IMR-90 (cell line): ENCODE measurements around the gene SUPT3H. TPM values are rescaled to one million over a fixed set of nuclear protein-coding genes. Genes with fewer than 3 reads are reported as not detected.

ENCODE experiments used
- ATAC-seq: fragments of 200-7000 bp; cut with Tn5 transposase; 2 replicates; pipeline ENCODE4 v1.9.1; 2020; ENCODE audit warnings: low read depth, mild to moderate bottlenecking, moderate library complexity
- BruUV-seq: library from RNA; stranded (reverse); fragments of 400-500 nt; replicated peaks from 2 replicates; lab custom pipeline; 2021; lab: Mats Ljungman, UMichigan
- CTCF ChIA-PET: fragments of 300-600 bp; formaldehyde crosslinking; extraction: SDS; loops from one replicate; lab custom pipeline; 2021; ENCODE audit warnings: antibody characterized with exemption; lab: Yijun Ruan, JAX
- POLR2A ChIA-PET: fragments of 300-600 bp; sonication (Branson Sonifier 250); formaldehyde crosslinking; loops from one replicate; lab custom pipeline; 2022; ENCODE audit warnings: antibody characterized with exemption; ENCODE audit not compliant: unreplicated experiment; lab: Charles Lee
- DNase-seq: peaks from one replicate; pipeline ENCODE4 v3.0.0; 2013
- H2AFZ ChIP-seq: replicated peaks from 2 replicates; pipeline ENCODE3; 2013; ENCODE audit warnings: low read length, mild to moderate bottlenecking; ENCODE audit not compliant: poor library complexity
- H2AK5ac ChIP-seq: 2 replicates; pipeline ENCODE4 v1.6.1; 2013; ENCODE audit warnings: low read depth, low read length, inconsistent platforms
- H2AK9ac ChIP-seq: replicated peaks from 2 replicates; pipeline ENCODE3; 2013; ENCODE audit warnings: mild to moderate bottlenecking, low read depth, low read length, moderate library complexity; ENCODE audit not compliant: poor library complexity
- H2BK120ac ChIP-seq: 2 replicates; pipeline ENCODE4 v1.6.1; 2013; ENCODE audit warnings: low read depth, low read length, inconsistent platforms
- H2BK15ac ChIP-seq: 3 replicates; pipeline ENCODE4 v1.6.1; 2013; ENCODE audit warnings: low read depth, low read length, inconsistent platforms
- H2BK20ac ChIP-seq: 2 replicates; pipeline ENCODE4 v1.6.1; 2013; ENCODE audit warnings: low read depth, mild to moderate bottlenecking, inconsistent platforms, low read length, moderate library complexity
- H2BK5ac ChIP-seq: 2 replicates; pipeline ENCODE4 v1.6.1; 2013; ENCODE audit warnings: mild to moderate bottlenecking, low read depth, low read length, inconsistent platforms; ENCODE audit not compliant: poor library complexity, severe bottlenecking
- H3K14ac ChIP-seq: replicated peaks from 2 replicates; pipeline ENCODE4 v1.6.1; 2013; ENCODE audit warnings: low read depth, low read length, inconsistent platforms
- H3K18ac ChIP-seq: 2 replicates; pipeline ENCODE4 v1.6.1; 2013; ENCODE audit warnings: low read depth, low read length, control low read depth
- H3K23ac ChIP-seq: 2 replicates; pipeline ENCODE4 v1.6.1; 2013; ENCODE audit warnings: low read depth, low read length, inconsistent platforms
- H3K27ac ChIP-seq: 2 replicates; pipeline ENCODE4 v1.5.1; 2013; ENCODE audit warnings: mild to moderate bottlenecking, control low read depth, low read length; ENCODE audit not compliant: insufficient read depth
- H3K27me3 ChIP-seq: 2 replicates; pipeline ENCODE4 v1.6.1; 2013; ENCODE audit warnings: low read length; ENCODE audit not compliant: control insufficient read depth, insufficient read depth
- H3K36me3 ChIP-seq: 2 replicates; pipeline ENCODE4 v1.6.1; 2013; ENCODE audit warnings: low read length, mixed read lengths; ENCODE audit not compliant: control insufficient read depth, insufficient read depth
- H3K4ac ChIP-seq: 2 replicates; pipeline ENCODE4 v1.6.1; 2013; ENCODE audit warnings: low read depth, low read length, inconsistent platforms
- H3K4me1 ChIP-seq: 2 replicates; pipeline ENCODE4 v1.6.1; 2013; ENCODE audit warnings: low read length, mixed read lengths; ENCODE audit not compliant: control insufficient read depth, insufficient read depth
- H3K4me2 ChIP-seq: 2 replicates; pipeline ENCODE4 v1.6.1; 2013; ENCODE audit warnings: low read depth, mild to moderate bottlenecking, control low read depth, low read length, moderate library complexity
- H3K4me3 ChIP-seq: 2 replicates; pipeline ENCODE4 v1.5.1; 2013; ENCODE audit warnings: low read depth, mild to moderate bottlenecking, control low read depth, low read length, moderate library complexity; ENCODE audit not compliant: insufficient read depth
- H3K56ac ChIP-seq: 2 replicates; pipeline ENCODE4 v1.6.1; 2013; ENCODE audit warnings: low read length, inconsistent platforms; ENCODE audit not compliant: insufficient read depth; ENCODE audit errors: extremely low read depth
- H3K79me1 ChIP-seq, 2 experiments: 2 replicates each; pipeline ENCODE4 v1.6.1; 2013; ENCODE audit warnings: low read length in 2 of 2, inconsistent platforms in 1 of 2, low read depth in 1 of 2
- H3K9ac ChIP-seq: 2 replicates; pipeline ENCODE4 v1.6.1; 2013; ENCODE audit warnings: low read depth, low read length, control low read depth
- H3K9me1 ChIP-seq: 2 replicates; pipeline ENCODE4 v1.6.1; 2013; ENCODE audit warnings: low read length, inconsistent platforms; ENCODE audit not compliant: insufficient read depth
- H3K9me3 ChIP-seq: 2 replicates; pipeline ENCODE4 v1.6.1; 2013; ENCODE audit warnings: low read length; ENCODE audit not compliant: control insufficient read depth, insufficient read depth
- H4K20me1 ChIP-seq: 2 replicates; pipeline ENCODE4 v1.6.1; 2013; ENCODE audit warnings: low read length, inconsistent platforms; ENCODE audit not compliant: insufficient read depth
- H4K5ac ChIP-seq: 2 replicates; pipeline ENCODE4 v1.6.1; 2013; ENCODE audit warnings: mild to moderate bottlenecking, low read depth, low read length, control low read depth
- H4K8ac ChIP-seq, 2 experiments: 2 replicates each; pipeline ENCODE4 v1.6.1; 2013; ENCODE audit warnings: low read depth in 2 of 2, low read length in 2 of 2, control low read depth in 1 of 2, inconsistent platforms in 1 of 2
- H4K91ac ChIP-seq: 2 replicates; pipeline ENCODE4 v1.6.1; 2013; ENCODE audit warnings: low read depth, low read length, inconsistent platforms; ENCODE audit not compliant: insufficient read depth
- BHLHE40 ChIP-seq: fragments of 150-350 bp; IDR thresholded peaks from 2 replicates; pipeline ENCODE4 v1.6.1; 2016; ENCODE audit warnings: mild to moderate bottlenecking, low read depth, low read length
- CEBPB ChIP-seq: IDR thresholded peaks from 2 replicates; pipeline ENCODE4 v1.6.1; 2012; ENCODE audit warnings: low read depth, low read length, improper control_type of control experiment
- CHD1 ChIP-seq: IDR thresholded peaks from 2 replicates; pipeline ENCODE4 v1.6.1; 2012; ENCODE audit warnings: low read depth, low read length, improper control_type of control experiment
- FOS ChIP-seq: fragments of 150-350 bp; IDR thresholded peaks from 2 replicates; pipeline ENCODE4 v1.6.1; 2016; ENCODE audit warnings: low read depth, low read length
- MAFK ChIP-seq: IDR thresholded peaks from 2 replicates; pipeline ENCODE4 v1.6.1; 2012; ENCODE audit warnings: low read depth, low read length, improper control_type of control experiment
- MAZ ChIP-seq: IDR thresholded peaks from 2 replicates; pipeline ENCODE4 v1.6.1; 2012; ENCODE audit warnings: low read depth, mild to moderate bottlenecking, low read length, improper control_type of control experiment, moderate library complexity, borderline replicate concordance
- NFE2L2 ChIP-seq: fragments of 150-350 bp; IDR thresholded peaks from 2 replicates; pipeline ENCODE4 v1.6.1; 2016; ENCODE audit warnings: low read depth, mild to moderate bottlenecking, low read length
- POLR2A ChIP-seq: IDR thresholded peaks from 2 replicates; pipeline ENCODE4 v1.6.1; 2012; ENCODE audit warnings: mild to moderate bottlenecking, low read depth, low read length
- RAD21 ChIP-seq: IDR thresholded peaks from 2 replicates; pipeline ENCODE4 v1.6.1; 2012; ENCODE audit warnings: low read length, improper control_type of control experiment
- RCOR1 ChIP-seq: IDR thresholded peaks from 2 replicates; pipeline ENCODE4 v1.6.1; 2012; ENCODE audit warnings: mild to moderate bottlenecking, low read length, improper control_type of control experiment; ENCODE audit not compliant: insufficient replicate concordance
- RFX5 ChIP-seq: IDR thresholded peaks from 2 replicates; pipeline ENCODE4 v1.8.0; 2012; ENCODE audit warnings: low read depth, mild to moderate bottlenecking, low read length, moderate library complexity
- SMC3 ChIP-seq: fragments of 150-350 bp; IDR thresholded peaks from 2 replicates; pipeline ENCODE4 v1.6.1; 2016; ENCODE audit warnings: low read depth, mild to moderate bottlenecking, antibody characterized with exemption, low read length, moderate library complexity
- WGBS, 2 experiments: methylation state at CpG; one replicate each; pipeline versions ENCODE4 v1.1.5 to v1.1.7; 2013; ENCODE audit warnings: missing lambda C conversion rate in 2 of 2; ENCODE audit not compliant: insufficient read length in 1 of 2; ENCODE audit errors: extremely low coverage in 2 of 2; 5-methylcytosine and 5-hydroxymethylcytosine counted together
- dilution Hi-C: fragments of 300-500 bp; cut with HindIII; formaldehyde crosslinking; loops from one replicate; pipeline ENCODE4 v1.14.3; 2018; ENCODE audit warnings: low sequenced_read_pairs; ENCODE audit not compliant: unreplicated experiment
- in situ Hi-C: fragments of 300-500 bp; cut with MboI; formaldehyde crosslinking; loops from 3 replicates; pipeline ENCODE4 v1.14.3; 2019; ENCODE audit warnings: low sequenced_read_pairs, inconsistent platforms, mixed read lengths
- intact Hi-C: fragments of 100-400 bp; cut with micrococcal nuclease; formaldehyde crosslinking; loops from 2 replicates; pipeline ENCODE4 v1.10.0; 2022
- polyA plus RNA-seq, 3 experiments: library from polyadenylated mRNA; depleted of rRNA; stranded (reverse); fragments of >200 nt; gene quantifications; 2 replicates each; pipeline ENCODE4 v1.2.3, GENCODE V29; 2012; ENCODE audit warnings: low replicate concordance in 1 of 3
- total RNA-seq: library from RNA; depleted of rRNA; stranded (reverse); fragments of >200 nt; gene quantifications from 2 replicates; pipeline ENCODE4 v1.2.3, GENCODE V29; 2012
- TF ChIP-seq, protein P1 (sequence below): conservative IDR thresholded peaks from 2 replicates; pipeline ENCODE4 v1.5.1; 2012; ENCODE audit warnings: mild to moderate bottlenecking, low read depth, low read length, improper control_type of control experiment
- TF ChIP-seq, protein P2 (sequence below): fragments of 150-350 bp; IDR thresholded peaks from 2 replicates; pipeline ENCODE4 v1.6.1; 2016; ENCODE audit warnings: low read depth, mild to moderate bottlenecking, low read length, moderate library complexity, borderline replicate concordance
- TF ChIP-seq, protein P3 (sequence below): fragments of 150-350 bp; IDR thresholded peaks from 2 replicates; pipeline ENCODE4 v1.6.1; 2017; ENCODE audit warnings: mild to moderate bottlenecking, antibody characterized with exemption, low read length, low read depth

Gene SUPT3H
- total and polyA plus RNA-seq, 2 of the 4 experiments (the other 2 are of a cell fraction) = 4.5 to 5.0 TPM

DNA sequence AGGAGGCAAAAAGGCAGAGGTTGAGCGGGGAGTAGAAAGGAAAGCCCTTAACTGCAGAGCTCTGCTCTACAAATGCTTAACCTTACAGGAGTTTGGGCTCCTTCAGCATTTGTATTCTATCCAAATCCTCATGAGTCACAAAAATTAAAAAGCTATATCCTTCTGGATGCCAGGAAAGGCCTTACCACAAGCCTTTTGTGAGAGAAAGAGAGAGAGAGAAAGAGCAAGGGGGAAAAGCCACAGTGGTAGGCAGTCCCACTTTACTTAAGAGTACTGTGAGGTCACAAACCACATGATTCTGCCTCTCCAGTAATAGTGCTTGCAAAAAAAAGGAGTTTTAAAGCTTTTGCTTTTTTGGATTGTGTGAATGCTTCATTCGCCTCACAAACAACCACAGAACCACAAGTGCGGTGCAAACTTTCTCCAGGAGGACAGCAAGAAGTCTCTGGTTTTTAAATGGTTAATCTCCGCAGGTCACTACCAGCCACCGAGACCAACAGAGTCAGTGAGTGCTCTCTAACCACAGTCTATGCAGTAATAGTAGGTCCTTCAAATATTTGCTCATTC is 49.7 kb downstream of the SUPT3H start, which contains the start of gene RUNX2:
Gene RUNX2 (plus strand): TSS at position 375 of the 567 bp plus-strand sequence. CDS start 397 bp downstream, outside the sequence.
- H3K9me1 ChIP-seq = no peaks in the 10 kb centered on the region
- in situ Hi-C loops (no loop called here), dilution Hi-C loops (no loop called here), intact Hi-C loops (loop anchor here (5.0 kb wide), 1 partner anchor 39 kb away; no protein-coding TSS in a partner anchor)
- no peak within 1 kb of the TSS for H2BK120ac ChIP-seq
- H4K5ac ChIP-seq = no peak within 1 kb of the TSS
- CTCF ChIA-PET = interaction anchor here (1.2 kb wide), 1 partner anchor 16 kb away, joined by 4 read pairs; no protein-coding TSS in a partner anchor
- H3K18ac ChIP-seq = peak within 1 kb of the TSS; percentile 14; the same call in 1 of the 2 replicates
- DNase-seq = peak; percentile 87
- H2BK5ac ChIP-seq = no peak within 1 kb of the TSS
- H3K4me3 ChIP-seq = no peak within 1 kb of the TSS
- no peak within 1 kb of the TSS for H2AK9ac ChIP-seq
- H2AFZ ChIP-seq = peak within 1 kb of the TSS; percentile 76
- H3K4me2 ChIP-seq = peak within 1 kb of the TSS; percentile 65
- H3K23ac ChIP-seq = no peak within 1 kb of the TSS
- POLR2A ChIA-PET = no interaction called here
- no CpG with 5 or more reads among the region's 5 CpGs for WGBS, 2 experiments
- no peak within 1 kb of the TSS for H3K14ac ChIP-seq
- ATAC-seq = peak; percentile 85
- no peak within 1 kb of the TSS for H2AK5ac ChIP-seq
- no peaks in the 10 kb centered on the region for H3K9me3 ChIP-seq
- BruUV-seq = no TSS peak
- H3K27ac ChIP-seq = peak within 1 kb of the TSS; percentile 55; the same call in 1 of the 2 replicates
- no peak within 1 kb of the TSS for H2BK15ac ChIP-seq
- no peaks in the 10 kb centered on the region for H3K36me3 ChIP-seq
- no peaks in the 10 kb centered on the region for H3K27me3 ChIP-seq
- H3K56ac ChIP-seq = no peak within 1 kb of the TSS
- no peaks in the 10 kb centered on the region for H4K20me1 ChIP-seq
- no peak within 1 kb of the TSS for H2BK20ac ChIP-seq
- TF ChIP-seq RCOR1 (no peak), MAZ (no peak), CHD1 (no peak), RAD21 (no peak), MAFK (no peak), RFX5 (no peak), FOS (no peak), NFE2L2 (no peak), CEBPB (no peak), BHLHE40 (no peak), POLR2A (no peak), SMC3 (no peak)
- TF ChIP-seq, protein P1, sequence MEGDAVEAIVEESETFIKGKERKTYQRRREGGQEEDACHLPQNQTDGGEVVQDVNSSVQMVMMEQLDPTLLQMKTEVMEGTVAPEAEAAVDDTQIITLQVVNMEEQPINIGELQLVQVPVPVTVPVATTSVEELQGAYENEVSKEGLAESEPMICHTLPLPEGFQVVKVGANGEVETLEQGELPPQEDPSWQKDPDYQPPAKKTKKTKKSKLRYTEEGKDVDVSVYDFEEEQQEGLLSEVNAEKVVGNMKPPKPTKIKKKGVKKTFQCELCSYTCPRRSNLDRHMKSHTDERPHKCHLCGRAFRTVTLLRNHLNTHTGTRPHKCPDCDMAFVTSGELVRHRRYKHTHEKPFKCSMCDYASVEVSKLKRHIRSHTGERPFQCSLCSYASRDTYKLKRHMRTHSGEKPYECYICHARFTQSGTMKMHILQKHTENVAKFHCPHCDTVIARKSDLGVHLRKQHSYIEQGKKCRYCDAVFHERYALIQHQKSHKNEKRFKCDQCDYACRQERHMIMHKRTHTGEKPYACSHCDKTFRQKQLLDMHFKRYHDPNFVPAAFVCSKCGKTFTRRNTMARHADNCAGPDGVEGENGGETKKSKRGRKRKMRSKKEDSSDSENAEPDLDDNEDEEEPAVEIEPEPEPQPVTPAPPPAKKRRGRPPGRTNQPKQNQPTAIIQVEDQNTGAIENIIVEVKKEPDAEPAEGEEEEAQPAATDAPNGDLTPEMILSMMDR = no peak
- TF ChIP-seq, protein P2, sequence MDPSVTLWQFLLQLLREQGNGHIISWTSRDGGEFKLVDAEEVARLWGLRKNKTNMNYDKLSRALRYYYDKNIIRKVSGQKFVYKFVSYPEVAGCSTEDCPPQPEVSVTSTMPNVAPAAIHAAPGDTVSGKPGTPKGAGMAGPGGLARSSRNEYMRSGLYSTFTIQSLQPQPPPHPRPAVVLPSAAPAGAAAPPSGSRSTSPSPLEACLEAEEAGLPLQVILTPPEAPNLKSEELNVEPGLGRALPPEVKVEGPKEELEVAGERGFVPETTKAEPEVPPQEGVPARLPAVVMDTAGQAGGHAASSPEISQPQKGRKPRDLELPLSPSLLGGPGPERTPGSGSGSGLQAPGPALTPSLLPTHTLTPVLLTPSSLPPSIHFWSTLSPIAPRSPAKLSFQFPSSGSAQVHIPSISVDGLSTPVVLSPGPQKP = no peak
- TF ChIP-seq, protein P3, sequence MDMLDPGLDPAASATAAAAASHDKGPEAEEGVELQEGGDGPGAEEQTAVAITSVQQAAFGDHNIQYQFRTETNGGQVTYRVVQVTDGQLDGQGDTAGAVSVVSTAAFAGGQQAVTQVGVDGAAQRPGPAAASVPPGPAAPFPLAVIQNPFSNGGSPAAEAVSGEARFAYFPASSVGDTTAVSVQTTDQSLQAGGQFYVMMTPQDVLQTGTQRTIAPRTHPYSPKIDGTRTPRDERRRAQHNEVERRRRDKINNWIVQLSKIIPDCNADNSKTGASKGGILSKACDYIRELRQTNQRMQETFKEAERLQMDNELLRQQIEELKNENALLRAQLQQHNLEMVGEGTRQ = no peak
- H3K9ac ChIP-seq = no peak within 1 kb of the TSS
- H3K4me1 ChIP-seq = peaks cover 4% of the 10 kb centered on the region
- no peak within 1 kb of the TSS for H4K91ac ChIP-seq
- no peaks in the 10 kb centered on the region for H3K79me1 ChIP-seq
- peak within 1 kb of the TSS in 1 of 2 experiments; percentile 50; a peak in 1 of 4 replicates for H4K8ac ChIP-seq
- H3K4ac ChIP-seq = no peak within 1 kb of the TSS
